ENCODE results near the gene EIF4E1B. TPM values are rescaled to one million over a fixed set of nuclear protein-coding genes. Genes with fewer than 3 reads are reported as not detected.
A peak's percentile ranks its signal among the peaks of the same experiment; 100 is the strongest.

The EIF4E1B gene
- total RNA-seq, 2 donors from 2014 or later: not detected

DNA sequence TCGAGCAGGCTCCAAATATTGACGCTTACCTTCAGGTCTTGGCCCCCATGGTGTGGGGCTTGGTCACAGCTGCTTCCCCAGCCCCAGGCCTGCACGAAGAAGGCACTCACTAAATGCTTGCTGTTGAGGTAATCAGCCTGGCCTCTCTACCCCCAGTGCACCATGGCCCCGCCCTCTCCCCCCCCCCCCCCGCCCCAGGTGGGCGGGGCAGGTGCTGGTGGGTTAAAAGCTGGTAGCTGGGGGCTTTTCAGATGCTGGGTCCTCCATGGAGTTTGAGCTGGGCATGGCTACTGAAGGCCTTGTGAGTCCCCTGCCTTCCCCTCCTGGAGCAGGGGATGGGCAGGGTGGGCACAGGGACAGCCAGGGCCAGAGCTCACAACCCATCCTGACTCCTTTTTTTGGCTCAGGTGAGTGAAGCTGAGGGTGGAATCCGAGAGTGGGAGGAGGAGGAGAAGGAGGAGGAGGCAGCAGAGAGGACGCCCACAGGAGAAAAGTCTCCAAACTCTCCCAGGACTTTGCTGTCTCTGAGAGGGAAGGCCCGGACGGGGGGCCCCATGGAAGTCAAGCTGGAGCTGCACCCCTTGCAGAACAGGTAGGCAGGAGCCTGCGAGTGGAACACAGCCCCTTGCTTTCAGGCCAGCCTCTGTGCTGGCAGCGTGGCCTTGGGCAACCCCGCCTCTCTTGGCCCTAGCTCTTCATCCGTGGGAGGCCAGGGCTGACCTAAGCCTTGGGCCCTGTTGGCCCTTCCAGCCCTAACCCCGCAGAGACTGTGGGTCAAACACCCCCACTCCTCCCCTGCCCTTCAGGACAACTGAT, 12.4 kb downstream of the EIF4E1B start:
- DNase-seq (ENCODE audit: low spot score): no peak
- intact Hi-C loops (cut with DNase I): no loop called here

- DNase-seq (ENCODE audit: low spot score): peak; percentile 73
- intact Hi-C loops (cut with DNase I): no loop called here
These were observed 13.2 kb downstream of the EIF4E1B start for GRCh38 chr5:176643491-176644219.

- no peak for DNase-seq (ENCODE audit: low spot score)
- intact Hi-C loops (cut with DNase I): no loop called here
These were observed 13.8 kb downstream of the EIF4E1B start for GRCh38 chr5:176644294-176644693.

DNA sequence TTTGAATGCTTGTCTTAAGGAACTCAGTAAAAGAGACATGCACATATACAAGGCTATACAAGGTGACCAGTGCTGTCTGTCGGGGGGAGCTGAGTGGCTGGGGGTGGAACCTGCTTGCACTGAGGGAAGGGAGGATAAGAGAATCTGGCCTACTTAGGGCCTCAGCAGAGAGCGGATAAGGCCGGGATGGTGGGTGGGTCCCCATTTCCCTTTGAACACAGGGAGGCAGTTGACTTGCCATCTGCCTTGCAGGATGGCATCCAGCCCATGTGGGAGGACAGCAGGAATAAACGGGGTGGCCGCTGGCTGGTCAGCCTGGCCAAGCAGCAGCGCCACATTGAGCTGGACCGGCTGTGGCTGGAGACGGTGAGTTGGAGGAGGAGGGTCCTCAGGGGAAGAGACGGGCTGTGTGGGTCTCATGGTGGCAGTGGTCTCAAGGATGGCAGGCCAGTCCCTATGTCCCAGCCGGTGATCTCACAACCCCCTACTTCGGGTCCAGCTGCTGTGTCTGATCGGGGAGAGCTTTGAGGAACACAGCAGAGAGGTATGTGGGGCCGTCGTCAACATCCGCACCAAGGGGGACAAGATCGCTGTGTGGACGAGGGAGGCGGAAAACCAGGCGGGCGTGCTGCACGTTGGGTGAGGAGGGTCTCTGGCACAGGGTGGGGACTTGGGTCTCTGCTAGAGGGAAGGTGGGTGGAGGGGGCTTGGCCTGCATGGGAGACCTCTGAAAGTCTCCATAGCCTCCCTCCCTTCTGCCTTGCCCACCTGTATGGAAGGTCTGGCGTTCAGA, 14.6 kb downstream of the EIF4E1B start:
- intact Hi-C loops (cut with DNase I): no loop called here
- DNase-seq (ENCODE audit: low spot score): no peak

- intact Hi-C loops (cut with DNase I): no loop called here
- DNase-seq (ENCODE audit: low spot score): no peak
These were observed 15.7 kb downstream of the EIF4E1B start for GRCh38 chr5:176646049-176646706.

DNA sequence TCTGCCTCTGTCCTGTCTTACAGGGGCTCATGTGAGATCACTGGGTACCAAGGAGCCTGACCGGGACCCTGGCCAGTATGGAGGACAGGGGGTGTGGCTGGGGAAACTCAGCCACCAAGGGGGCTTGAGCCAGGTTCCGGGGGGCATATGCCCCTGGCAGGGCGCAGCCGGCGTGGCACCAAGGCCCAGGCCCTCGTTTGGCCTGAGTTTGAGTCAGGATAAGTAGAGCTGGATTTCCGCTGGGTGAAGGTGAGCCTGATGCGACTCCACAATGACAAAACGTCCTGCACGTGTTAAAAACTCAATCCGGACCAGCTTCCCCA, 16.2 kb downstream of the EIF4E1B start:
- DNase-seq (ENCODE audit: low spot score): no peak
- intact Hi-C loops (cut with DNase I): no loop called here

GRCh38 chr5:176647030-176647842, 16.8 kb downstream of the EIF4E1B start, which contains the start of gene TSPAN17:
TSPAN17 (plus strand) TSS chr5:176647484; CDS start chr5:176647616, 132 bp downstream.
- intact Hi-C loops (cut with DNase I): no loop called here
- peak; percentile 100 for DNase-seq (ENCODE audit: low spot score)

GRCh38 chr5:176647843-176648473, 17.5 kb downstream of the EIF4E1B start:
- DNase-seq (ENCODE audit: low spot score): no peak
- intact Hi-C loops (cut with DNase I): no loop called here

DNA sequence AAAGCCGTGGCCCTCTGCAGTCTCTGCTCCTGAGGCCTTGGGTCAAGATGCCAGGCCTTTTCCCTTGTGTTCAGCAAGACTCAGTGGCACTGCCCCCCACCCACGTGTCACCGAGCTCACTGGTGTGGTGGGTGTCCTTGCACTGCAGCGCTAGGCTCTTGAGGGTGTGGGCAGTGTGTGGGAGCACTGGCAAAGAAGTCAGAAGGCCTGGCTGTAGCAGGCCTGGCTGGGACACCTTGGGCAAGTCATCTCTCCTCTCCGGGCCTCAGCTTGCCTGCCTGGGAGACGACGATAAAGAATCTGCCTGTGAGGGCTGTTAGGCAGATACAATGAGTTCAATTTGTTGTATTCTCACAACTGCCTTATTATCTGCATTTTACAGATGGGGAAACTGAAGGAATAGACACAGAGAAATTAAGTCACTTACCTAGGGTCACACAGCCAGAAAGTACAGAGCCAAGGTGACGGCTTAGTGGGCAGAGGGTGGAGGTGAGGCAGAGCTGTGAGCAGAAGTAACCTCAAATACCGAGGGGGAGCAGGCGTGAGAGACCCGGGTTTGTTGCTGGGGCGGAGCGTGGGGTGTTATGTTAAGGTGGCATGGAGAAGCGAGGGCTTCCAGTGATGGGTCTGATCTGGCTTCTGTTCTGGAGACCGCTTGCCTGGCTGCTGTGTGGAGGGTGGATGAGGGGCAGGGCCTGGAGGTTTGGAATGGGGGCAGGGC, 18.2 kb downstream of the EIF4E1B start:
- DNase-seq (ENCODE audit: low spot score): no peak
- intact Hi-C loops (cut with DNase I): no loop called here

- DNase-seq (ENCODE audit: low spot score): no peak
- intact Hi-C loops (cut with DNase I): no loop called here
These were observed 19.9 kb downstream of the EIF4E1B start for GRCh38 chr5:176650354-176650884.

DNA sequence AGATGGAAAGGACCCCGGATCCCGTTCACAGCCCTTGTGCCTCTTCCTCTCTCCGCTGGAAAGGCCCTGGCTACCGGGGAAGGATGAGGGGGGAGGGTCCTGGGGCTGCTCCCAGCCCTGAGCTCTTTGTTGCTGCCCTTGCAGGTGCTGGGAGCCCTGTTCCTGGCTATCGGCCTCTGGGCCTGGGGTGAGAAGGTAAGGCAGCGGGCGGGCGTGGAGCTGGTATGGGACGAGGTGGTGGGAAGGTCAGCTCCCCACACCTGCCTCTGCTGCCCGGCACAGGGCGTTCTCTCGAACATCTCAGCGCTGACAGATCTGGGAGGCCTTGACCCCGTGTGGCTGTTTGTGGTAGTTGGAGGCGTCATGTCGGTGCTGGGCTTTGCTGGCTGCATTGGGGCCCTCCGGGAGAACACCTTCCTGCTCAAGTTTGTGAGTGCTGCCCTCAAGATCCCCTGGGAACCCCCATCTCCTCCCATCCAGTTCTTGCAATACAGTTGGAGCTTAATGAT, 21.1 kb downstream of the EIF4E1B start:
- DNase-seq (ENCODE audit: low spot score): no peak
- intact Hi-C loops (cut with DNase I): no loop called here

GRCh38 chr5:176652136-176652535, 21.7 kb downstream of the EIF4E1B start:
- intact Hi-C loops (cut with DNase I): no loop called here
- no peak for DNase-seq (ENCODE audit: low spot score)

DNA sequence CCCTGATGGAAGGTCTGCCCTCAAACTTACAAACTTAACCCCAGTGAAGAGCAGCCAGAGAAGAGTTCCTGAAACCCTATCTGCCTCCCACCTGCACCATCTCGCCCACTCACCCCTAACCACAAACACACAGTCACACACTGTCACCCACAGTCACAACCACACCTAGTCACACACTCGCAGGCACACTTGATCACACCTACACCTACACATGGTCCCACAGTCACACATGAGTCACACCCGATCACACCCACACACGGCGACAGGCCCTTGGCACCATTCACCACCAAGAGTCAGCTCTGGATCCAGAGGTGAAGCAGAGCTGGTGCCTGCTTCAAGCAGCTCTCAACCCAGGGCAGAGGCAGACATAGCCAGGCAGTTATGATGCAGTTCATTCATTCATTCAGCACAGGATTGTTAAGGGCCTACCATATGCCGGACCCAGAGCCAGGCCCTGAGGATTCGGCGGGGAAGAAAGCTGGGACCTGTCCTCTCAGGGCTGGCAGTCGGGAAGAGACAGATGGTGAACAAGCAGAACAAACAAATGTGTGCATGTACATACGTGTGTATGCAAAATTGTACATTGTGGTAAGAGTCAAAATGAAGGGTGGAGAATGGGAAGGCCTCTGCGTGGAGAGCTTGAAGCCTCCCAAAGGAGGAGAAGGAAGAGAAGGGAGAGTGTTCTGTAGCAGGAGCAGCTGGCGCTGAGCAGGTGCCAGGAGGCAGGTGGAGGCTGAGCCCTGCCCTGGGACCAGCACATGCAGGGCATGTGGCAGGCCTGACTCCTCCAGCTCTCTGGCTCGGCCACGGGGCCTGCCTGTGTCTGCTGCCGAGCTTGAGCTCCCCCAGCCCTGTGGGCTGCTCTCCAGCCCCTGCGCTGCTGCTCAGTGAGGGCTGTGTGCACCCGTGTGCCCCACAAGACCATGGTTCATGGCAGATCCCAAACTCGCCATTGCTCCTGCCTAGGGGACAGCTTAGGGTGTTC, 23.2 kb downstream of the EIF4E1B start:
- intact Hi-C loops (cut with DNase I): no loop called here
- no peak for DNase-seq (ENCODE audit: low spot score)

DNA sequence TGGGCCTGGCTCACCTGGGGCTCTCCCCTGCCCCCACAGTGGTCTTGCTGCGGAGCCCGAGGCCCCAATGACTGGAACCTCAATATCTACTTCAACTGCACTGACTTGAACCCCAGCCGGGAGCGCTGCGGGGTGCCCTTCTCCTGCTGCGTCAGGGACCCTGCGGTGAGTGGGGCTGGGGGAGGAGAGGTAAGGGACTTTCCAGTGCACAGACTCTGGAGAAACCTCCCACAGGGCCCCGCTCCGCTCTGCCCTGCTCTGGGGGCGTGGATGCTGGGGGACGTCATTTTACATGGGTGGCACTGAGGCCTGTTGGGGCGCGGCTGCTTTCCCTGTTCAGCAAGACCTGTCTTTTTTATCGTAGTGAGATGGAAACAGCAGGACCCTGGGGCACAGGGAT, 24.4 kb downstream of the EIF4E1B start:
- intact Hi-C loops (cut with DNase I): no loop called here
- no peak for DNase-seq (ENCODE audit: low spot score)

DNA sequence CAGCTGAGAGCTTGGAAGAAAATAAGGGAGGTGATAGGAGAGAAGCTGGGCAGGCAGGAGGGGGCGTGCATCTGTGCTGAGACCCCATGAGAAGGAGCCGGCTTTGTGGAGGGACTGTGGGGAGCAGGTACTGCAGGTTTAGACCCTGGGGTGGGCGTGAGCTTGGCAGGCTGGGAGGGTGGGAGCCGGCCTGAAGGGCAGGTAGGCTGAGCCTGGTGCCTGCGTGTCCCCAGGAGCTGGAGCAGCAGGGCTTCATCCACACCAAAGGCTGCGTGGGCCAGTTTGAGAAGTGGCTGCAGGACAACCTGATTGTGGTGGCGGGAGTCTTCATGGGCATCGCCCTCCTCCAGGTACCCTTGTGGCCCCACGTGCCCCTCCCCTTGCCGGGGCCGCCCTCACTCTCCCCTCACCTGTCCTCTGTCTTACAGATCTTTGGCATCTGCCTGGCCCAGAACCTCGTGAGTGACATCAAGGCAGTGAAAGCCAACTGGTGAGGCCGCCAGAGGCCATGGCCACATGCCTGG, 26.1 kb downstream of the EIF4E1B start:
- intact Hi-C loops (cut with DNase I): no loop called here
- no peak for DNase-seq (ENCODE audit: low spot score)

All from posterior vena cava (tissue), 2 donors.